D721Med (cell line): ENCODE measurements around the gene ADARB2.

Source experiments
- DNase-seq: peaks from one replicate; pipeline ENCODE4 v3.0.0; 2011; ENCODE audit warnings: low spot score; ENCODE audit not compliant: insufficient read length
- FAIRE-seq: peaks from 2 replicates; lab custom pipeline; 2011; peaks lifted over from hg19 to GRCh38; lab: Jason Lieb, UNC
- TF ChIP-seq, protein P1 (sequence below): IDR thresholded peaks from 2 replicates; pipeline ENCODE4 v1.5.1; 2012; ENCODE audit warnings: mild to moderate bottlenecking, control low read depth; ENCODE audit not compliant: insufficient read depth; ENCODE audit errors: missing control alignments

The ADARB2 gene

DNA sequence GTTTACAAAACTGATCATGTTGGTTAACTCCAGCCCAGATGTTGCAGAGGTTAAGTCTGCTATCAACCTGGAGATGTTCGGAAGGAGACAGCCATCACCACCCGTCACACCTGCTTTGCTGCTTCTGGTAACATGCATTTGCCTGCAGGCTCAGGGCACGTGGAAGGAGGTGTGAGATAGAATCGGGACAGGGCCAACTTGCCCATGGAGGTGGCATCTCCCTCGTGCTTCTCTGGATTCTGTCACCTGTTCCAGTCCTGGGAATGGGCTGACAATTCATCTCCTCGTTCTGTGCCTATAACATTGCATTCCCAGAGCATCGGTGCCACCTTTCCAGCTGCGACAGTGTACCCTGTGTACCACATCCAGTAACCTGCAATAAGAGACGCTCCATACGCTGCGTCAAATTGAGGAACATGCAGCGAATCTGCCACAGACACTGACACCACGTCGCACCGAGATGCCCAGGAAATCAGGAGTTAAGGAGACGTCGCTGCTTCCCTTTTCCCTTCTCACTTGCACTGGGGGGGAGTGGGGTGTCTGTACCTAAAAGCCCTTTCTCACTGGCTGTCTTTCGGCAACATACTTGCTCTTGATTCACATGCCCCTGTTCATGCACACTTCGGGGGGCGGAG is 65.8 kb downstream of the ADARB2 start:
- no peak for FAIRE-seq
- TF ChIP-seq, protein P1, sequence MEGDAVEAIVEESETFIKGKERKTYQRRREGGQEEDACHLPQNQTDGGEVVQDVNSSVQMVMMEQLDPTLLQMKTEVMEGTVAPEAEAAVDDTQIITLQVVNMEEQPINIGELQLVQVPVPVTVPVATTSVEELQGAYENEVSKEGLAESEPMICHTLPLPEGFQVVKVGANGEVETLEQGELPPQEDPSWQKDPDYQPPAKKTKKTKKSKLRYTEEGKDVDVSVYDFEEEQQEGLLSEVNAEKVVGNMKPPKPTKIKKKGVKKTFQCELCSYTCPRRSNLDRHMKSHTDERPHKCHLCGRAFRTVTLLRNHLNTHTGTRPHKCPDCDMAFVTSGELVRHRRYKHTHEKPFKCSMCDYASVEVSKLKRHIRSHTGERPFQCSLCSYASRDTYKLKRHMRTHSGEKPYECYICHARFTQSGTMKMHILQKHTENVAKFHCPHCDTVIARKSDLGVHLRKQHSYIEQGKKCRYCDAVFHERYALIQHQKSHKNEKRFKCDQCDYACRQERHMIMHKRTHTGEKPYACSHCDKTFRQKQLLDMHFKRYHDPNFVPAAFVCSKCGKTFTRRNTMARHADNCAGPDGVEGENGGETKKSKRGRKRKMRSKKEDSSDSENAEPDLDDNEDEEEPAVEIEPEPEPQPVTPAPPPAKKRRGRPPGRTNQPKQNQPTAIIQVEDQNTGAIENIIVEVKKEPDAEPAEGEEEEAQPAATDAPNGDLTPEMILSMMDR: no peak
- no peak for DNase-seq

DNA sequence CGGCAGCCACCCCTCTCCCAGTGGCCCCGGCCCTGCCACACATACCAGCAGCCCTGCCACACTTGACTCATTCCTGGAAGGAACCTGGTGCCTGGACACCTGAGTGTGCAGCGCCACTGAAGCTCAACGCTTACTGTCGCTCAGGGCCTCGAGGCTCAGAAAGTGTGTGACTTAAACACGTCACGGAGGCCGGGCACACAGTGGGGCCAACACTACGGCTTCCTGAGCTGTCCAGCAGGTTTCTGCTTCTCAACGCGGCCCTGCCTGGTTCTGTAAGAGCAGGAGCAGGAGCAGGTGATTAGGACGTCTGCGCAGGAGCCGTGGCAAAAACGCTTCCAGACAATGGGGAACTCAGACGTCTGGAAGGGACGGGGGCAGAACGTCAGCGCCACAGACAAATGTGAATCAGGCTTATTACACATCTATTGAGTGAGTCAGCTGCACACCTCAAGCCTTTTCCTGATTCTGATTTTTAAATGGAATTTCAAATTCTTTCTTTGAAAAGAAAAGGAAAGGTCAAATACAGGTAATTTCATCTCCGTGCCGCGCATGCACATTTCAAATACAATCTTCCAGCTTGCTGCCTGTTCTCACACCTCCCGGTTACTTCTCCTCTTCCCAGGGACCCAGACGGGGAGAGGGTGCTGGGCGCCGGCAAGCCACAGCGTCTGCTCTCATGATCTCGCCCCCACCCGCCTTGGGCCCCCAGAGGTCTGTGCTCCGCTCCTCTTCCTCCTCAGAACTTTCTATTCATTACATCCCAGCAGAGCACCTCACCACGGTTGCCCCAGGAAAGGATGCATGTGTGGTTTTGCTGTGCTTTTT is 66.6 kb downstream of the ADARB2 start:
- DNase-seq (no peak), FAIRE-seq (no peak)
- TF ChIP-seq, protein P1: no peak

DNA sequence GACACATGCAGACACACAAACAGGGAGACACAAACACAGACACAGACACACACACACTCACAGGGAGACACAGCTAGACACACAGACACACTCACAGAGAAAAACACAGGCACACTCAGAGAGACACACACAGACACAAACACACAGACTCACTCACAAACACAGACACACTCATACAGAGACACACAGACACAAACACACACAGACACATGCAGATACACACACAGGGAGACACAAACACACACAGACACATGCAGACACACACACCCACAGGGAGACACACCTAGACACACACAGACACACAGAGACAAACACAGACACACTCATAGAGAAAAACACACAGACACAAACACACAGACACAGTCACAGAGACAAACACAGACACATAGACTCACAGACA is 67.9 kb downstream of the ADARB2 start:
- no peak for FAIRE-seq
- TF ChIP-seq, protein P1: no peak

DNA sequence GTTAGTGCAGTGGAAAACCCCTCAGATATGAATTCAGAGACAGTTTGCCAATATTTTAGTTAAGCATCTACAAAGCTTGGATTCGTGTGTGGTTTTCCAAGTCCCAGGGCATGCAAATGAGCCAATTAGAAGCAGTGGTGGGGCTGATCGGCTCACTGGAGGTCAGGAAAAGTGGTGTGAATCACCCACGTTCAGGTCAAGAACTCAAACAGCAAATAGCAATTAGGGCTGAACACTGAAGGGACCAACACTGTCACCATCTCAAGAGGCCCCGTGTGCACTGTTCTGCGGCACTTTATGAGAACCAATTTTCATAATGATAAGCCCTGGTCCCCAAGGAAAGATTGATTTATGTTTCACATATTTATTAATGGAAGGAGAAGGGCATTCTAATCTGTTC is 68.9 kb downstream of the ADARB2 start:
- TF ChIP-seq, protein P1: no peak
- FAIRE-seq (no peak), DNase-seq (no peak)

More for the DNA sequence above, 67.9 kb downstream of the ADARB2 start:
- DNase-seq: no peak

DNA sequence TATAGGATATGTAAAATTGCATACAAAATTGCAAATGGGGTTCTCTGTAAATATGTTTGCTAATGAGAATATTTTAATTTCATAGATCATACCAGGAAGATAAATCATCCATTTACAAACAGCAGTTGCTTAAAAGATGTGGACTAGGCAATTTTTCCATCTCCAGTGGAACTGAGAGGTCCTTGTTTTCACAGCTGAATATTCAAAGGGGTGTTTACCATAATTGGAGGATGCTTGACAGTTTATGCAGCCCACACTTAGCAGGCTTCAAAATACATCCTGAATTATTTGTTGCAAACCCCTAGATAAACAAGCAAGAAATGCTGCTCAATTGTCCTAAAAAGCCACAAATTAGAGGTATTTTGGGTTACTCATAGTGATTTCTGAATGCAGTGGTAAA is 69.9 kb downstream of the ADARB2 start:
- TF ChIP-seq, protein P1: no peak
- FAIRE-seq: no peak
- no peak for DNase-seq

DNA sequence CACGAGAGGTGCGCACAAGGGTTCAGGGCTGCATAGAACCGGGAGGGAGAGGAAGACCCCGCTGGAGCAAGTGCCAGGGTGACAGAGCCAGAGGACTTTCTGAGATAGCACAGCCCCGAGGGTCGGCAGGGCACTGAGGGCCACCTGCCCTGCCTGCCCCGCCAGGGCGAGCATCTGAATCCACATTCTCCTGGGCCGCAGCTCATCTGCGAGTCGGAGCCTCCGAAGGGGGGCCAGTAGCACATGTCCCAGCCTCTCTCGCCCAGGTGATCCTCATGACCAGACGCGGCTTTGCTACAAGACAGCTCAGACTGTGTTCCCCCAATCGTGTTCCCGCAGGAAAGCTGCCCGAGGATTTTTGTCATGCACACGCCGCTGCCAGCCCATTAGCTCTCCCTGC is 71.2 kb downstream of the ADARB2 start:
- no peak for FAIRE-seq
- no peak for DNase-seq
- TF ChIP-seq, protein P1: no peak

DNA sequence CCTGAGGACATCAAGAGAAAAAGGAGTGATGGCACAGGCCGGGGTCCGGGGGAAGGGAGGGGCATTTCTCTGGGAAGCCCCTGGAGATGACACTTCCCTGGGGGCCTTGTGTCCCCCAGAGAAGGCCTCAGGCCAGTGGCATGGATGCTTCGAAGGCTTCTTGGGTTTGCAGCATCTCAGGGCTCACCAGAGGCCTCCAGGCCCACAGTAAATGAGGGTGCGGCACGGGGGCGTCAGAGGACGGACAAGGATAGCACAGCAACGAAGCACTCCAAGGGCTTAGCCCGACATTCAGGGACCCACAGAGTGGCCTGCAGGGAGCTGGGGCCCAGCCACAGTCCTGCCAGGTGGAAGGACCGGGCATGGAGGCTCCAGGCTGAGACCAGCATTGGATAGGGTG is 71.6 kb downstream of the ADARB2 start:
- TF ChIP-seq, protein P1: no peak
- FAIRE-seq (no peak), DNase-seq (no peak)
